HG02943 (cell line): Measurements from ENCODE around the gene PDE6B.
"Not testable (repeated sequence)": the region's sequence is repeated elsewhere in the genome, so short reads cannot be mapped to it uniquely, and the experiment has no call there.

Source experiments
- ATAC-seq: cut with Tn5 transposase; IDR thresholded peaks from one replicate; pipeline ENCODE4 v1.9.1; 2021; ENCODE audit warnings: mild to moderate bottlenecking, low read depth, moderate library complexity; ENCODE audit not compliant: unreplicated experiment

Gene PDE6B

GRCh38 chr4:680928-681645 lies 55.7 kb downstream of the PDE6B start:
- ATAC-seq: no peak

- no peak for ATAC-seq
Measured at GRCh38 chr4:681736-682451, 56.5 kb downstream of the PDE6B start.

- no peak for ATAC-seq
Measured at GRCh38 chr4:682490-683172, 57.3 kb downstream of the PDE6B start.

DNA sequence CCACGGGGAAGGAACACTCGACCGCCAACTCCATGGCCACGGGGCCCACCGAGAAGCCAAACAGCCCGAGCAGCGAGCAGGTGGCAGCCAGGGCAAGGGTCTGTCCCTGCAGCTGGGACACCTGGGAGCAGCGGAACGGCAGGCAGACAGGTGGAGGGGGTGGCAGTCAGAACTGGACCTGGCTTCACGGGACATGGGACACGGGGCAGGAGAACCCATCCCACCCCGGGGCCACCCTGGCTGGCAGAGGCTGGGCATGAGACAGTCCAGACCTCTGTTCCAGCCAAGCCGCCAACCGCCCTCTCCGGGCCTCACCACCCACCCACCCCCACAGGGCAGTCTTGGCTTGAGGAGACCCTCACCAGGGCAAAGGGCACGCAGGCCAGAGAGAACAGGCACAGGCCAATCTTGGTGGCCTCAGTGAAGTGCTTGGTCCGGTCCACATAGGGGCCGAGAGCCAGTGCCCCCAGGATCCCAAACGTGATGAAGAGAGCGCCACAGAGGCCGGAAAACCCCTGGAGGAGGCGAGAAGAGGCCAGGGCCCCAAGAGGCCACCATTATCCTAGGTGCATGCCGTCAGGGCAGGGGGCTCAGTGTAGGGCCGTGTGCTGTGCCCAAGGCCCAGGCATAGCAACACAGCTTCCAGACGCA lies 58.0 kb downstream of the PDE6B start:
- ATAC-seq: no peak

DNA sequence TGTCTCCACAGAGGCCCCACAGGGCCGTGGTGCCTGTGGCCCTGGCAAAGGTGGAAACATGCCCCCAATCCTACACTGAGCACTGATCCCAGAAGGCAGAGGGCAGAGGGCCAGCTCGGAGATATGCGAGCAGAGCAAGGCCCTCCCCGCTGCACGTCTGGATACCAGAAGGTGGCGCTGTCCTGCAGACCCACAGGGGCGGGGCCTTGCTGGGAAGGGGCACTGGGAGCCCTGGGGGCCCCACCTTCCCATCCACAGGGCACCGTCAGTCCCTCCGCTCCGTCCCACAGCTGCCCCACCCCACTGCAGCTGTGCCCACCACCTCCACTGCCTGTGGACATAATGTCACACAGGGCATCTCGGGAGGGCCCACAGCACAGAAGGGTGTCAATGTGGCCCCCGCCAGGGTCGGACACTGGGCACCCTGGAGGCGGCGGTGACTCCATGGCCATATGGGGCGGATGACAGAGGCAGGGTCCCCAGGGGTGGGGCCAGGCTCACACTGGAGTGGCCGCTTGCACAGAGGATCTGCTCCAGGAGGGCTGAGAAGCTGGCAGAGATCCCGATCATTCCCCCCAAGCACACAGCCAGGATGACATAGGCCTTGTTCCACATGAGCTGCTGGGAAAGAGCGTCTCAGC lies 58.7 kb downstream of the PDE6B start:
- ATAC-seq: no peak

- no peak for ATAC-seq
Measured at GRCh38 chr4:684623-685327, 59.4 kb downstream of the PDE6B start.

- no peak for ATAC-seq
Measured at GRCh38 chr4:685679-686412, 60.5 kb downstream of the PDE6B start.

DNA sequence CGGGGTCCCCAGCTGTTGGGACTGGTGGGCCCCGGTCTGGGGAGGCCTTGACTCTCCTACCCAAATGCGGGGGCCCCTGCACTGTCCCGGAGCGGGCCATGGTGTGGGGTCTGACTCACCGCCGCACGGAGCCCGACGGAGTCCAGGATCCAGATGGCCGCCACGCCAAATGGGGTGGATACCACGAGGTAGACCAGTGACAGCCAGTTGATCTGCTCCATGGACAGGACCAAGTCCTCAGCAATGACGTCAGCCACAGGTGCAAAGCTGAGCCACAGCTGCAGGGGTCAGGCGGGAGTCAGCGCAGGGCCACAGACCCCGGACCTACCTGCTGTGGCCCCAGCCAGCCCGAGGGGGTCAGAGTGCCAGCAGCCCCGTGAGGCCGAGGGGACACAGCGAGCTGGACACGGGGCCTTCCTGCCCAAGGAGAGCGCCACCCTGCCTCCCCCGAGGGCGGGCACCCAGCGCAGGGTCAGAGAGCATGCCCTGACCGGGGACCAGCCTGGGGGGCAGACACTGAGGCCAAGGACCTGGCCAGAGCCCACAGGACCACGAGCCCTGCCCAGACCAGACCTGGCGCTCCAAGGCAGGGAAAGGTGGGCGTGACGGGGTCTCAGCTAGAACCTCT lies 61.2 kb downstream of the PDE6B start:
- no peak for ATAC-seq

- no peak for ATAC-seq
Measured at GRCh38 chr4:687048-687970, 61.9 kb downstream of the PDE6B start.

GRCh38 chr4:687971-688853 lies 62.8 kb downstream of the PDE6B start:
- no peak for ATAC-seq

GRCh38 chr4:688854-689681 lies 63.7 kb downstream of the PDE6B start, which contains the start of gene SLC49A3:
SLC49A3 (minus strand) TSS chr4:689151; CDS start chr4:689127, 24 bp downstream.
- no peak for ATAC-seq

- no peak for ATAC-seq
Measured at GRCh38 chr4:689723-690122, 64.3 kb downstream of the PDE6B start.

GRCh38 chr4:692771-693554 lies 67.6 kb downstream of the PDE6B start:
- ATAC-seq: no peak

DNA sequence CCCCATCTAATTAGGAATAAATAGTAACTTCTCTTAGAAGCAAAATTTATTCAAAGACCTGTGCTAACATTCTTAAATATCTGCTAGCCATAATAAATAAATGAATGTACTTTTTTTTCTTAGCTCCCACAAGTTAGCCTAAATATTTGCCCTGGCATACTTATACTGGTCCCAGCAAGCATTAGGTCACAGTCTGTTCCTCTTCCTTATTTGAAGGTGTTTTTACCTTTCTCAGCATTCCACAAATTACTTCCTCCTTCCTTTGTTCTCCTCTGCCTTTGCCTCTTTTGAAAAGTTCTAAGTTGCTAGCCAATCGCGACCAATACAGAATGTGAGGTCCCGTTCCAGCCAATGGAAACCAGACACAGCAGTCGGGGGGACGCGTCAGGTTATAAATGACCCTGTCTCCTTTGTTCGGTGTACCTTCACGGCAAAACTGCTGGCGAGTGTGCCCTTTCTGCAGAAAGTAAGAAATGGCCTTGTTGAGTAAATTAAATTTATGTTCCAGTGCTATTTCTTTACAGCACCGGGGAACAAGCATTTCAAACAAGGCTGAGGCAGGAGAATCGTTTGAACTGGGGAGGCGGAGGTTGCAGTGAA lies 69.1 kb downstream of the PDE6B start:
- ATAC-seq: not testable (repeated sequence)
